ENCODE measurements around the gene AJAP1. TPM values are rescaled to one million over a fixed set of nuclear protein-coding genes. Genes with fewer than 3 reads are reported as not detected.
"Not testable (repeated sequence)": the region's sequence is repeated elsewhere in the genome, so short reads cannot be mapped to it uniquely, and the experiment has no call there.

The AJAP1 gene
- total RNA-seq, 2 experiments from 2014 or later: not detected

GRCh38 chr1:4616831-4617465 is 37.5 kb upstream of the AJAP1 start:
- no peak overlapping the region for H2AFZ ChIP-seq (ENCODE audit: low read length)
- H3K9me2 ChIP-seq (ENCODE audit: insufficient read depth, low read length): no peaks in the 10 kb centered on the region
- no peak overlapping the region for H3K4me3 ChIP-seq (ENCODE audit: low read depth, low read length, poor library complexity, severe bottlenecking)
- intact Hi-C loops (cut with micrococcal nuclease; ENCODE audit: unreplicated experiment): no loop called here
- ChIA-PET CTCF (ENCODE audit: unreplicated experiment) (no interaction called here), POLR2A (no interaction called here)
- no peaks in the 10 kb centered on the region for H4K20me1 ChIP-seq (ENCODE audit: insufficient read depth, low read length)
- no peaks in the 10 kb centered on the region for H3K9me3 ChIP-seq (ENCODE audit: low read length)
- BruUV-seq (replicated peaks): no TSS peak
- no peak for DNase-seq (ENCODE audit: low spot score)
- no peaks in the 10 kb centered on the region for H3K4me1 ChIP-seq (ENCODE audit: insufficient read depth, low read length, poor library complexity, severe bottlenecking)
- H3K79me2 ChIP-seq (ENCODE audit: insufficient read depth, low read depth, low read length): no peaks in the 10 kb centered on the region
- H3K27ac ChIP-seq (ENCODE audit: low read depth, low read length, poor library complexity, severe bottlenecking): no peak overlapping the region
- no peak overlapping the region for H3K4me2 ChIP-seq (ENCODE audit: low read length)
- TF ChIP-seq EZH2phosphoT487 (IDR thresholded peaks at IDR 0.05; ENCODE audit: borderline replicate concordance, low read depth, low read length) (no peak), CTCF (conservative IDR thresholded peaks at IDR 0.05; ENCODE audit: low read length) (no peak)
- H3K36me3 ChIP-seq (ENCODE audit: insufficient read depth, low read length): no peaks in the 10 kb centered on the region

GRCh38 chr1:4617506-4617905 is 36.9 kb upstream of the AJAP1 start:
- POLR2A ChIA-PET: no interaction called here

GRCh38 chr1:4618827-4619226 is 35.6 kb upstream of the AJAP1 start:
- intact Hi-C loops (cut with micrococcal nuclease; ENCODE audit: unreplicated experiment); CTCF ChIA-PET (ENCODE audit: unreplicated experiment); H3K79me2 ChIP-seq (ENCODE audit: insufficient read depth, low read depth, low read length); H3K4me2 ChIP-seq (ENCODE audit: low read length); H3K4me3 ChIP-seq (ENCODE audit: low read depth, low read length, poor library complexity, severe bottlenecking); H3K36me3 ChIP-seq (ENCODE audit: insufficient read depth, low read length); H3K4me1 ChIP-seq (ENCODE audit: insufficient read depth, low read length, poor library complexity, severe bottlenecking); H4K20me1 ChIP-seq (ENCODE audit: insufficient read depth, low read length); H3K9me3 ChIP-seq (ENCODE audit: low read length); DNase-seq (ENCODE audit: low spot score); H3K27ac ChIP-seq (ENCODE audit: low read depth, low read length, poor library complexity, severe bottlenecking); H3K9me2 ChIP-seq (ENCODE audit: insufficient read depth, low read length); H2AFZ ChIP-seq (ENCODE audit: low read length); BruUV-seq (replicated peaks): not testable (repeated sequence)
- POLR2A ChIA-PET: interaction anchor here (0.6 kb wide), 1 partner anchor 306 kb away, joined by 4 read pairs; no protein-coding TSS in a partner anchor

More at GRCh38 chr1:4617506-4617905, 36.9 kb upstream of the AJAP1 start:
- Histone ChIP-seq H3K9me3 (ENCODE audit: low read length) (no peaks in the 10 kb centered on the region), H3K9me2 (ENCODE audit: insufficient read depth, low read length) (no peaks in the 10 kb centered on the region), H3K4me3 (ENCODE audit: low read depth, low read length, poor library complexity, severe bottlenecking) (no peak overlapping the region), H4K20me1 (ENCODE audit: insufficient read depth, low read length) (no peaks in the 10 kb centered on the region), H3K36me3 (ENCODE audit: insufficient read depth, low read length) (no peaks in the 10 kb centered on the region), H3K27ac (ENCODE audit: low read depth, low read length, poor library complexity, severe bottlenecking) (no peak overlapping the region), H3K4me2 (ENCODE audit: low read length) (no peak overlapping the region), H2AFZ (ENCODE audit: low read length) (no peak overlapping the region), H3K79me2 (ENCODE audit: insufficient read depth, low read depth, low read length) (no peaks in the 10 kb centered on the region), H3K4me1 (ENCODE audit: insufficient read depth, low read length, poor library complexity, severe bottlenecking) (no peaks in the 10 kb centered on the region)
- DNase-seq (ENCODE audit: low spot score): no peak
- TF ChIP-seq CTCF (conservative IDR thresholded peaks at IDR 0.05; ENCODE audit: low read length) (no peak), EZH2phosphoT487 (IDR thresholded peaks at IDR 0.05; ENCODE audit: borderline replicate concordance, low read depth, low read length) (no peak)
- no TSS peak for BruUV-seq (replicated peaks)
- CTCF ChIA-PET (ENCODE audit: unreplicated experiment): no interaction called here
- intact Hi-C loops (cut with micrococcal nuclease; ENCODE audit: unreplicated experiment): no loop called here
